DMS79 treated with DMSO at 0.1 percent for 48 hours (cell line): ENCODE data around the gene SLC39A11.
"Not testable (repeated sequence)": the region's sequence is repeated elsewhere in the genome, so short reads cannot be mapped to it uniquely, and the experiment has no call there.

ENCODE experiments used
- DNase-seq: peaks from one replicate; lab custom pipeline; 2025; lab: John Stamatoyannopoulos, UW

The SLC39A11 gene

DNA sequence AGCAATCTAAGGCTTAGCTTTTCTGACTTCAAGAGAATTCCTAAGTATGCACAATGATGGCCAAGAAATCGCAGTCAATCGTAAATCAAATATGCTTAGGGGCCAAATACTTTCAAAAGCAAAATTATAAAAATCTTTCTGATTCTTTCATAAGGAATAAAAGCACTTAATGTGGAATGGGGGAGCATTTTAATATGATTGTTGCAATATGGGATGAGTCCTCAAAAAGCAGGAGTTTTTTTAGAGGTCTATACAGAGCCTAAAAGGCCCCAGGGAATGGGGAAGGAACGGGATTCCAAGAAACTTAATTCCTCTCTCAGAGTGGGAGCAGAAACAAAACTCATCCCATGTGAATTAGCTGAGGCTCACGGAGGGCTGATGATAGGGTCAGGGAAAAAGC lies 14.7 kb upstream of the SLC39A11 start:
- DNase-seq = no peak

DNA sequence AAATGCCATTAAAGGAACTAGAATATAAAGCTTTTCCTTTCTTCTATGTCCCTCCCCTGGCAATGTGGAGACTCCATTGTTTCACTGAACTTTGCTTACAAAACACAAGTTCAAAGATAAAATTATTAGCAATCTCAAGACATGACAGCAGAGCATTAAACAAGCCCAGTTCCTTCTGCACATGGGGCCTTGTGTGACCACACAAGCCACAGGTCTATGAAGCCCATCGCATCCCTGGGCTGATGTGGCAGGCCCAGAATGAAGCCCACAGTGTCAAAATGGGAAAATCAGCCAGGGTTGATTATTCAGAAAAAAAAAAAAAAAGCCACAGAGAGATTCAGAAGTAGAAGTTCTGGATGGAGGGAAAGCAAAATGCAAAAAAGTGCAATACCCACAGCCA lies 12.9 kb upstream of the SLC39A11 start:
- no peak for DNase-seq

DNA sequence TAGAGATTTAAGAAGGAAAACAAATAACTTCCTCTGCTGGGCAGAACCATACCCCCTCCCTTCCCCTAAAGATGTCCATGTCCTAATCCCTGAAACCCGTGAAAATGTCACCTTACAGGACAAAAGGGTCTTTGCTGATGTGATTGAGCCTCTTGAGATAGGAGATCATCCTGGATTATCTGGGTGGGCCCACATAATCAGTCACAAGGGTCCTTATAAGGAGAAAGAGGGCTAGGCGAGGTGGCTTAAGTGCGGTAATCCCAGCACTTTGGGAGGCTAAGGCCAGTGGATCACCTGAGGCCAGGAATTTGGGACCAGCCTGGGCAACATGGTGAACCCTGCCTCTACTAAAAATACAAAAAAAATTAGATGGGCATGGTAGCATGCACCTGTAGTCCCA lies 12.0 kb upstream of the SLC39A11 start:
- no peak for DNase-seq

DNA sequence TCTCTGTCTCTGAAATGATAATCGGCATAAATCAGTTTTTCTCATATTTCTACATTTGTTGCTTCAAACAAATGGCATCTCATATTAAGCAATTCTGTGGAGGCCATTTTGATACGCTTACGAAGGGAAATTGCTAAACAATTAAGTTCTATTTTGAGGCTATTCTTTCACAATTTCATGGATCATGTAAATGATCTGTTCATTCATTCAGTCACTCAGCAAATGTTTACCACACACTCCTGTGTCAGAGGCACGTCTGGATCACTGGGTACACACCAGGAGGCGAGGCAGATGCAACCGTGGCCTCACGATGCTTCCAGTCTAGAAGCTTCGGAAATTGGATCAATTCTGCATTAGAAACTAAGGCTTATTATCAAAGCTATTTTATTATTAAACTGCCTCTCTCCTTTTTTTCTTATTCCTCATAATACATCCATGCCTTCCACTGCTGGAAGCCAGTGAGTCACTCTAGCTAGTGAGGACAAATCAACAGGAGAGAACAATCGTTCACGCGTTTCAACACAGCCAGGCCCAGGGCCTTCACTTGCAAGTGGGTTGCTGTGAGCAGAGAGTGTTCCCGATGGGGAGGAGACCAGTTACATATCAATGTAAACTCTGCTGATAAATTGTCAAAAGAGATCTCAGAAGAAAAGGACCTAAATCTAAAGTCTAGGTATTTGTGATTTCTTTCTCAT lies 11.3 kb upstream of the SLC39A11 start:
- no peak for DNase-seq

DNA sequence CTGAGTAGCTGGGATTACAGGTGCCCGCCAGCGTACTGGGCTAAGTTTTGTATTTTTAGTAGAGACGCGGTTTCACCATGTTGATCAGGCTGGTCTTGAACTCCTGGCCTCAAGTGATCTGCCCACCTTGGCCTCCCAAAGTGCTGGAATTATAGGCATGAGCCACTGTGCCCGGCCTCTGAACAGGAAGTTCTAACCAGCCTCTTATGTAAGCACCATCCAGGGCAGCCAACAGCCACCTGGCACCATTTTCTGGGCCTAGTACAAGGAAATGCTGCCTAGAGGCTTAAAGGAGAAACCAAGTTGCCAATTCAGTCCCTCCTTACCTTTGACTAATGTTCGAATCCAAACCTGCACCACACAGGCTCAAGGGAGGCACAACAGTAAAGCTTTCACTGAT lies 8.5 kb upstream of the SLC39A11 start:
- no peak for DNase-seq

DNA sequence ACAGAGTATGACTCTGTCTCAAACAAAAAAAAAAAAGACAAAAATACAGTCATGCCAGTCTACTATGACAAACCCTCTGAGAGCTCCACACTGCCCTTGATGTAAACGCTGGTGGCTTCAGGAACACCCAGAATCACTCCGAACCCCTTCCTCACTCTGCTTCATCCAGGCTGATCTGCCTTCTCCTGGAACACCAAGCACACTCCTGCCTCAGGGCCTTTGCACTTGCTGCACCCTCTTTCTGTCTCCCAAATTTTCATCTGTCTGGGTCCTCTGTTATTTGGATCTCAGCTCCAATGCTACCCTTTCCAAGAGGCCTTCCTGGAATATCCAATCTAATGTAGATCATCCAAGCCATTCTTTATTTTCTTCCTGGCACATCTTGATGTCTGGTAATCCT lies 7.9 kb upstream of the SLC39A11 start:
- no peak for DNase-seq

DNA sequence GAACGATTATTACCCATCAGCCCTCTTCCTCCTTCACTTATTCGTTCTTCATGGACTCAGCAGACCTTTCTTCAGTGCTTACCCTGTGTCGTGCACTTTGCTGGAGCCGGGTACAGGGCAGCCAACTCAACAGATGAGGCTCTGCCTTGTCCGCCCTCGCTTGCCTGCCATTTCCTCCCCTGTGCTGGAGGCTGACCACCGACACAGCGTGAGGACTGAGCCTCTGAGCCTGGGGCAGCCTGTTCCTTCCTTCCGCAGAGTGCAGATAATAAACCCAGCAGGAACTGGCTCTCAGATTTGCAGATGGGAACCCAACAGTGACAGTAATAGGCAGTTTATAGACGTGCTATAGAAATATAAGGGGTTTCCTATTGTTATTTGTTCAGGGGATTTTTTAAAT lies 7.0 kb upstream of the SLC39A11 start:
- no peak for DNase-seq

DNA sequence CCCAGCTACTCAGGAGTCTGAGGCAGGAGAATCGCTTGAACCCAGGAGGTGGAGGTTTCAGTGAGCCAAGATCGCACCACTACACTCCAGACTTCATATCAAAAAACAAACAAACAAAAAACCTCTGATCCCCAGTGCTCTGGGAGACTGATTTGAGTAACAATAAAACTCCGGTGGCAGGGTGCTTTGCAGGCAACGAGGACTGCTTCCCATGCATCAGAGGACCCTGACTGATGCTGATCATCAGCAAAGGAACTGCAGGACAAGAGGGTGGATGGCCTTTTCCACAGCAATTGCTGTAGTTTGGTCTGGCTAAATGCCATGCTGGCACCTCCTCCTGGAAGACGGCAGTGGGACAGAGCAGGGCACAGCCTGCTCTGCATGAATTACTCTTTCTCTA lies 6.4 kb upstream of the SLC39A11 start:
- DNase-seq = no peak

DNA sequence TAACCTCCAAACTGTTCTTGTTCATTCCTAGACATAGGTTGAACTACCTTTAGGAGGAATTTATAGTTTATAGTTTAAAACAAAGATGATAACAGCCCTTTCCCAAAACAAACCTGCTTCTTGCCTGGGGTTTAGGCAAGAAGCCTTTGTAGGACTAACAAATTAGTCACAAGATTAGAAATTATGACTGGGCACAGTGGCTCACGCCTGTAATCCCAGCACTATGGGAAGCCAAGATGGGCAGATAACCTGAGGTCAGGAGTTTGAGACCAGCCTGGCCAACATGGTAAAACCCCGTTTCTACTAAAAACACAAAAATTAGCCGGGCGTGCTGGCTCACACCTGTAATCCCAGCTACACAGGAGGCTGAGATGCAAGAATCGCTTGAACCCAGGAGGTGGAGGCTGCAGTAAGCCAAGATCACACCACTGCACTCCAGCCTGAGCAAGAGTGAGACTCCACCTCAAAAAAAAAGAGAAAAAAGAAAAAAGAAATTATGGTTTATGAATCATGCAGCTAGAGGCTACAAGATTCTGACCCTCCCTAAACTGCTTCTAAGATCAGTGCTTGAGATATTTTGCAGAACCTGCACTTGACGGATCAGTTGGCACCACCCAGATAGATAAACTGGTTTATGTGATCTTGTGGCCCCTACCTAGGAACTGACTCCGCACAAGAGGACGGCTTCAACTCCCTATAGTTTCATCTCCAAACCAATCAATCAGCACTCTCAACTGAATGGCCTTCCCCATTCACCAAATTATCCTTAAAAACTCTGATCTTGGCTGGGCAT lies 5.7 kb upstream of the SLC39A11 start:
- not testable (repeated sequence) for DNase-seq

DNA sequence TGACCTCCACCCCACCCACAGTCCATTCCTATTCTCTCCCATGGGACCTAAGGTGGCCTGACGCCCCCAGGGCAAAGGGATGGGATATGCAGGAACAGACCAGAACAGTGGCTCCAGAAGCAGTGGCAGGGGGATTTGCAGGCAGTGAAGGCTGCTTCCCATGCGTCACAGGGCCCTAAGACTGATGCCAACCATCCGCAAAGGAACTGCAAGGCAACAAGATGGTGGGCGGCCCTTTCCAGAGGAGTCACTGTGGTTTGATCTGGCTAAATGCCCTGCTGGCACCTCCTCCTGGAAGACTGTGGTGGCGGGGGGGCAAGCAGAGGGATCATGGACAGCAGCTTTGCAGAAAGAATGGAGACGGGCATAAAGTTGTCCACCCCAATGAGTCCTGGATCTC lies 4.4 kb upstream of the SLC39A11 start:
- no peak for DNase-seq

DNA sequence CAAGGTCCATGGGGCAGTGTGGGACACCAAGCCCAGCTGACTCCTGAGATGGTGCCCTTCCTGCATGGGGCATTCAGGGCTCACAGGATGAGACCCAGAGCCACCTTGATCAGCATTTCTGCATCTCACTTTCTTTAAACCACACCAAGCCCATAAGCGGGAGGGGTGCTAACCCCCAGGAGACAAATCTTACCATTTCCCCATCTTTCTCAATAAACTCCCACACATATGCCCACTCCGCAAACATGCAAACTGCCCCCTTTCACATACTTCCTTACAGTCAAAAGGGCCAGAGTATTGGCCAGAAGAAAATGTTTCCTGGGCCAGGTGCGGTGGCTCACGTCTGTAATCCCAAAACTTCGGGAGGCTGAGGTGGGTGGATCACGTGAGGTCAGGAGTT lies 3.7 kb upstream of the SLC39A11 start:
- no peak for DNase-seq

DNA sequence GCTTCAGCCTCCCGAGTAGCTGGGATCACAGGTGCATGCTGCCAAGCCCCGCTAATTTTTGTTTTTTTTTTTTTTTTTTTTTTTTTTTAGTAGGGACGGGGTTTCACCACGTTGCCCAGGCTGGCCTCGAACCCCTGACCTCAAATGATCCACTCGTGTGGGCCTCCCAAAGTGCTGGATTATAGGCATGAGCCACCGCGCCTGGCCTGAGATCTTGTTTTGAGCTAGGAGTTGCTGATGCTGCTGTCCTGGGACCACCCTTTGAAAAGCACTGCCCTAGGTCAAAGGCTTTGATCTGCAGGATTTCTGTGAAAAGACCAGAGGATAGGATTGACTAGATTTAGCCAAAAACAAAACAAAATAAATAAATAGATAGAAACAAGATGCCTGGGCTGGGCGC lies 798 bp upstream of the SLC39A11 start:
- no peak for DNase-seq

DNA sequence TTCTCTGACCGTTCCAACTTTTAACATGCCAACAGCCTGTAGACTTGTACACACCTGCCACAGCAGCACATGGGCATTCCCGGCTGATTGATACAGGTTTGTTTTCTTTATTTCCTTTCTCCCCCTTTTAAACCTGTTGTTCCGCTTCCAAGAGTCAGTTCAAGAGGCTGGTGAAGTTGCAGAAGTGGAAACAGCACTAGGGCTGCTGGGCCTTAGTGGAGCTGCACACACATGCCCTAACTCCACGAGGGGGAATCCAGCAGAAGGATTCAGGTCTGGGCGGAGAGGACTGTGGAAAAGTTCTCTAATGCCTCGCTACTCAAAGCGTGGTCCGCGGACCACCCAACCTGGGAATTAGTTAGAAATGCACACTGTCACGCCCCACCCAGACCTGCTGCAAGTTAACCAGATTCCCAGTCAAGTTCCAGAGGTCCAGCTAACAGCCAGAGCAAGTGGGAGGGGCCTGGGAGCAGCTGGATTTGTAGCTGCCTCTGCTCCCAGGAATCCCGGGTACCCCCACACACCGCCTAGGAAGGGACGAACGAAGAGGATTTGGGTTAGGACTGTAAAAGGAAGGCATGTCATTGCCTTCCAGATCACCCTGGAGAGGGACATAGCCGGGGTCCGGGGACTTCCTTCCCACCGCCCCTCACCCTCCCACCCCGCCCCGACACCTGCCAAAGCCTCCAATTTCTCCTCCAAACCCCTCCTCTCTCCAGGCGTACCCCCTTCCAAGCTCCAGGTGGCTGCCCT lies 542 bp downstream of the SLC39A11 start:
- peak; percentile 54 for DNase-seq

DNA sequence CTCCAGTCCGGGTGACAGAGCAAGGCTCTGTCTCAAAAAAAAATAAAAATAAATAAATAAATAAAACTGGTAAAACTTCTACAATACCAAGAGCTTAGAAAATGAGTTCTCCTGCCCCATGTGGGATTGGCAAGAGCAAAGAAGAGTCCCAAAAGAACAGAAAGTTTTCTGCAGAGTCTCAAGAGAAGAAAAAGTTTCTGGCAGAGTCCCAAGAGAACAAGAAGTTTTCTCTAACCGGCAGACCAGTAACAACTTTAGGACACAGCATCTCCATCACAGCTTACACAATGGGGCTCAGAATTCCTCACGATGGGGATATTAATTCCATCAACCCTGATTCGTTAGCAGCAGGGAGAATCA lies 1.1 kb downstream of the SLC39A11 start:
- DNase-seq = no peak

DNA sequence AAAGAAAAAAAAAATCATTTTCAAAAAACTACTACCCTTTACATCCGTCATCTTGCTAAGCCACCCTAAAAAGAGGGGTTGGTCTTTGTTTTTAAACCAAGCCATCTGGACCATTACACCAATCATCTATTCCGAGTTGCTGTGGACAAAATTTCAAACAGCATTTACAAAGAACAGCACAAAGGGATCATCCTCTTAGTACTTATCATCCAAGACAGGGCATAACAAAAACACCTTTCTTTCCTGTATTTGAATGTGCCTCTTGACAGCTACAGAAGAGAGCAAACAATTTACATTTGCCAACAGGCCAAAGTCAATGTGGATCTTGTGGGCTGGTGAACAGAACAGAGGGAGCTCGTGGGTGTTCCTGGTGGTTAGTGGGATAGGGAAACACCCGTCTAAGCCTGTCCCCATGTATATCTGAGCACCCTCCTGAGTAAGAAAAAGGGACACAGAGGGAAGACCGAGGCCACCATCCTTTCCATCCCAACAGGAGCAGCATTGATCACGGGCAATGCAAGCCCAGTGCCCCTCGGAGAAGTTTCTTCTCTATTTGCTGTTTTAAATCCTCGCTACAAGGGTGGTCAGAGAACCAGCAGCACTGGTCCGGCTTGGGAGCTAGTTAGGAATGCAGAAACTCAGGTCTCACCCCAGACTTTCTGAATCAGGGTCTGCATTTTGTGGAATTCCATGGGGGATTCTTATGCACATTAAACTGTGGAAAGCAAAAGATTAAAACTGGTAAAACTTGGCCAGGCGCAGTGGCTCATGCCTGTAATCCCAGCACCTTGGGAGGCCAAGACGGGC lies 1.9 kb downstream of the SLC39A11 start:
- DNase-seq = no peak

DNA sequence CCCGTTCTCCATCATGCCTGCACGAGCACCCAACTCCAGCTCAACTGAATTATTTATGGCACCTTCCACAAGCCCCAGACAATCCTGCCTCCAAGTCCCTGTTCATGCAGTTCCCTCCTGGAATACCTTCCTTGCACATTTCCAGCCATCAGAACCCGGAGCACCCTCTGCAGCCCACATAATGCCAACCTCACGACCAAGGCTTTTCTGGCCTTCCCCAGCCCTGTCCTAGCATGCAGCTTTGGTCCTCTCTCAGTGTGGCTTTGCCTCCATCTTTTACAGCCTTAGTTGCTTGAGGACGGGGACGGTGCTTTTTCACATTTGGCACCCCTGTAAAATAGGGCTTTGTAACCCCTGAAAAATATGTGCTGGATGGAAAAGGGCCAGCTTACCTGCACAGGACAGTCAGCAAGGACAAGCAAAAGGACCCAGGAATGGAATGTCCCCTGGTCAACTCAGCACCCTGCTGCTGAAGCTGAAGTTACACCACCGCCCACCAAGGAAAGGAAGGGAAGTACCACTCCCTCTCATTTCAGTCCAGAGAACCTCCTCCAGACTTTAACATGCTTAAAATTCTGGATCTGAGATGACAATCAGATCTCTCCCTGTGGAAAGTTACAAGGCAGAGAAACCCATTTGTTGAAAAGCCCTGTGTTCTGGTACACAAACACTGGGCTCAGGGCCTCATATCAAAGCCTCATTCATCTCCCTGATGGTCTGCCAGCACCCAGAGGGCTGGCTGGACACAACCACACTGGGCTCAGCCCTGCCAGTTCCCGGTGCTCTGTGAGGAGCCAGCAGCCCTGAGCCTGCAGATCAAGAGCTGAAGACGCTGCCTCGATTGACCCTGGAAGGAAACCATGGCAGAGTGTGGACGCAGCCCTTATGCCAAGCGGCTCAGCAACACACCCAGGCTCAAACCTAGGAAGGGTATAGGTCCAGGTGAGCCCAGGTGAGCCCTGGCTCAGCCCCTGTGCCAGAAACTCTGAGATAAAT lies 2.9 kb downstream of the SLC39A11 start:
- no peak for DNase-seq

DNA sequence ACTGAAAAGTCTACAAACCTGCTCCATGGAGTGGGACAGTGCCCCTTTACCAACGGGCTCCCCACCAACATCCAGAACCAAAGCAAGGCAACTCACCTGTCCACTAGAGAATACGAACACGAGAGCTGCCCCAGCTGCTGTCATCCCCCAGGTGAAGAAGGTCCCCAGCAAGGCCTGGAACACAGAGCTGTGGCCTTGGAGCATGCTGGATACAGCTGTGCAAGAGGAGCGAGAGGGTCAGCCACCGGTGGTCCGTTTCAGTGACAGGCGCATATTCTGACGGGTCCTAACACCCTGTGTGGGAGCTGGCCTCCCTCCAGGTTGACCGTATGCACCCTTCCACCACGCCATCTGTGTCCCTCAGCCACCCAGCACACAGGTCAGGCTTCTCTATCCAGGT lies 3.9 kb downstream of the SLC39A11 start:
- no peak for DNase-seq

DNA sequence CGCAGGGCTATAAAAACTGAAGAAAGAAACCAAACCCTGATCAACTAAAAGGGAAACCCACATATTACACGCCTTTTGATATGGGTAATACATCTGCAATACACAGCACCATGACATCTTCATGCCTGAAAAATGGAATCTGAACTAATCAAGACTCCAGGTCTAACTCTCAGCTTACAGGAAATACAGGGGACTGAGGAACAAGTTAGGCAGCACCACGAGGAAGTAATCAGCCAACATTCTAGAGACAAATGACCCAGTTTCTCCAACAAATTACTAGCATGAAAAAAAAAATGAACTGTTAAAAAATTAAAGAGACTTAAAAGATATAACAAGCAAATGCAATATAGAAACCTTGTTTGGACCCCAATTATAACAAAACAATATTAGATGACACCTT lies 9.1 kb downstream of the SLC39A11 start:
- DNase-seq = no peak

DNA sequence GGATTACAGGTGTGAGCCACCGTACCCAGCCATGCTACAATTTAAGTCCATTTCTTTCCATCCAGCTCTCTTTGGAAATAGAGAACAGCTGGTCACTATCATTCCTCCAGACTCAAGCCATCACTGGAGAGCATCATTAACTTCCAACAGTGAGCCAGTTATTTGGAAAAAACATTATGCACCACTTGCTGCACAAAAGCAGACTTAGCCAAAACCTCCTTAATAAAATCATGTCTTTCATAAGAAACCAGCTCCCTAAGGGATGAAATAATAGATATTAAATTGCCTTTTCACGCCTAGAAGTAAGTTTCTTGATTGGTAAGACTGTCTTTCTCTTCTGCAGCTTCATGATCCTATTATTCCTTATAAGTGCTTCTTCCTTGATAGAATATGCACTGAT lies 17.9 kb downstream of the SLC39A11 start:
- no peak for DNase-seq

DNA sequence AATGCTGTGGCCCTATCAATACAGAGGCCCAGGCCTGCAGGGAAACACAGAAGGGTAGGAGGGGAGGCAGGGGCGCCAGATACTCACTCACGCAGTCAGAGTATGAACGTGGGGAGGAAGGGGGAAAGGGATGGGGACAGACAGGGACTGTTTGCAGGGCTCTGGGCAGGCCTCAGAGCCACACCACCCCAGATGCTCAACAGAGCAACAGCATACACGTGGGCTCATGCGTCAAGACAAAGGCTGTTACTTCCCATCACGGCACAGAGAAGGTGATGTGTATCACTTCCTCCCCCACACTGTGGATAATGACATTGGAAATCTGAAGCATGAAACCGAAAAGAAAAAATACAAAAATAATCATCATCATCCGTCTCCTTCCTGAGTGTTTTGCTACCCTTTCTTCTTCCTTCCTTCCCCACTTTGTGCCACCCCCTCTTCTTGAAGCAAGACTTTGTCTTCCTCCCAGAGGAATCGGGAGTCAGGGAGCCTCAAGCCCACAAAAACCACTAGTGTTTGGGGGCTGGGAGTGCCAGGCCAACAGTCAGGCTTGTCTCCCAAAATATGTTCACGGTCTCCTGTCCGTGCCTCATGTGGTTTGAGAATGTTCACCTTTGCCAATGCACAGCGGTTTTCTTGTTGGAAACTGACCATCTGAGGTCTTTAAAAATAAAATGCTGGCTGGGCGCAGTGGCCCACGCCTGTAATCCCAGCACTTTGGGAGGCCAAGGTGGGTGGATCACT lies 20.1 kb downstream of the SLC39A11 start:
- DNase-seq = no peak
